Measurements from ENCODE around the gene CTPS2.
"Not testable (repeated sequence)": the region's sequence is repeated elsewhere in the genome, so short reads cannot be mapped to it uniquely, and the experiment has no call there.

CTPS2 gene

GRCh38 chrX:16715638-16716037, 3.2 kb upstream of the CTPS2 start:
- H4K8ac ChIP-seq (ENCODE audit: low read depth, low read length); H3K27me3 ChIP-seq (ENCODE audit: control insufficient read depth in 3 of 3, insufficient read depth in 3 of 3, low read depth in 1 of 3, low read length in 3 of 3); H3K18ac ChIP-seq (ENCODE audit: low read length); H3K36me3 ChIP-seq (replicated peaks in 1 of 2; ENCODE audit: control insufficient read depth in 2 of 2, insufficient read depth in 2 of 2, low read length in 2 of 2); H3K27ac ChIP-seq (replicated peaks; ENCODE audit: low read length); H3K4ac ChIP-seq (ENCODE audit: low read length); H4K91ac ChIP-seq (ENCODE audit: low read depth, low read length, poor library complexity); H2AFZ ChIP-seq (ENCODE audit: low read length); H3K14ac ChIP-seq (ENCODE audit: low read length); H2AK5ac ChIP-seq (ENCODE audit: low read depth, low read length); H3K9ac ChIP-seq (ENCODE audit: low read depth, low read length, poor library complexity); H2BK12ac ChIP-seq (ENCODE audit: low read length); H2BK15ac ChIP-seq (ENCODE audit: low read length); H3K79me1 ChIP-seq (ENCODE audit: low read depth, low read length); H2BK120ac ChIP-seq (ENCODE audit: low read depth, low read length); DNase-seq (ENCODE audit: low spot score); H3K4me1 ChIP-seq (ENCODE audit: control insufficient read depth in 2 of 2, insufficient read depth in 1 of 2, low read depth in 1 of 2, low read length in 2 of 2); H3K4me2 ChIP-seq (ENCODE audit: insufficient read depth, low read length, poor library complexity, severe bottlenecking); H2BK5ac ChIP-seq (ENCODE audit: low read length); H3K9me3 ChIP-seq (replicated peaks in 1 of 2; ENCODE audit: control insufficient read depth in 2 of 2, insufficient read depth in 1 of 2, low read depth in 1 of 2, low read length in 2 of 2); H3K4me3 ChIP-seq (ENCODE audit: low read length in 2 of 2); H3K23ac ChIP-seq (ENCODE audit: low read depth, low read length, poor library complexity): not testable (repeated sequence)
- WGBS, 2 donors (ENCODE audit: extremely low coverage in 2 of 2, insufficient read length in 2 of 2, insufficient replicate concordance in 1 of 2), result no CpG with 5 or more reads among the region's 6 CpGs

DNA sequence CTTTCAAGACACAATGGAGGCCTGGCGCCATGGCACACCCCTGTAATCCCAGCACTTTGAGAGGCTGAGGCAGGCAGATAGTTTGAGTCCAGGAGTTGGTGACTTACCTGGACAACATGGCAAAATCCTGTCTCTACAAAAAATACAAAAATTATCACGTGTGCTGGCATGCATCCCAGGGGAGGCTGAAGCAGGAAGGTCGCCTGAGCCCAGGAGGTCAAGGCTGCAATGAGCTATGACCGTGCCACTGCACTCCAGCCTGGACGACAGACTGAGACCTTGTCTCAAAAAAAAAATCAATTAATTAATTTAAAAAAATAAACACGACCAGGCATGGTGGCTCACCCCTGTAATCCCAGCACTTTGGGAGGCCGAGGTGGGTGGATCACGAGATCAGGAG, 2.0 kb upstream of the CTPS2 start:
- Histone ChIP-seq H3K79me1 (ENCODE audit: low read depth, low read length) (no peaks in the 10 kb centered on the region), H2BK5ac (ENCODE audit: low read length) (no peak overlapping the region), H3K9ac (ENCODE audit: low read depth, low read length, poor library complexity) (no peak overlapping the region), H3K18ac (ENCODE audit: low read length) (no peak overlapping the region), H4K8ac (ENCODE audit: low read depth, low read length) (no peak overlapping the region), H3K9me3 (replicated peaks in 1 of 2; ENCODE audit: control insufficient read depth in 2 of 2, insufficient read depth in 1 of 2, low read depth in 1 of 2, low read length in 2 of 2) (no peaks in the 10 kb centered on the region), H3K4ac (ENCODE audit: low read length) (no peak overlapping the region), H2AK5ac (ENCODE audit: low read depth, low read length) (no peak overlapping the region), H3K27me3 (ENCODE audit: control insufficient read depth in 3 of 3, insufficient read depth in 3 of 3, low read depth in 1 of 3, low read length in 3 of 3) (no peaks in the 10 kb centered on the region), H3K36me3 (replicated peaks in 1 of 2; ENCODE audit: control insufficient read depth in 2 of 2, insufficient read depth in 2 of 2, low read length in 2 of 2) (peaks cover 0 to 2% of the 10 kb centered on the region in 2 donors), H2BK12ac (ENCODE audit: low read length) (no peak overlapping the region), H2BK120ac (ENCODE audit: low read depth, low read length) (no peak overlapping the region), H3K4me3 (ENCODE audit: low read length in 2 of 2) (no peak overlapping the region), H3K14ac (ENCODE audit: low read length) (no peak overlapping the region), H2AFZ (ENCODE audit: low read length) (no peak overlapping the region), H4K91ac (ENCODE audit: low read depth, low read length, poor library complexity) (no peak overlapping the region), H3K4me1 (ENCODE audit: control insufficient read depth in 2 of 2, insufficient read depth in 1 of 2, low read depth in 1 of 2, low read length in 2 of 2) (peaks cover 0 to 3% of the 10 kb centered on the region in 2 donors), H3K27ac (replicated peaks; ENCODE audit: low read length) (no peak overlapping the region), H3K4me2 (ENCODE audit: insufficient read depth, low read length, poor library complexity, severe bottlenecking) (no peak overlapping the region), H2BK15ac (ENCODE audit: low read length) (no peak overlapping the region), H3K23ac (ENCODE audit: low read depth, low read length, poor library complexity) (no peak overlapping the region)
- DNase-seq (ENCODE audit: low spot score), result no peak
- no CpG with 5 or more reads among the region's 8 CpGs for WGBS, 2 donors (ENCODE audit: extremely low coverage in 2 of 2, insufficient read length in 2 of 2, insufficient replicate concordance in 1 of 2)

DNA sequence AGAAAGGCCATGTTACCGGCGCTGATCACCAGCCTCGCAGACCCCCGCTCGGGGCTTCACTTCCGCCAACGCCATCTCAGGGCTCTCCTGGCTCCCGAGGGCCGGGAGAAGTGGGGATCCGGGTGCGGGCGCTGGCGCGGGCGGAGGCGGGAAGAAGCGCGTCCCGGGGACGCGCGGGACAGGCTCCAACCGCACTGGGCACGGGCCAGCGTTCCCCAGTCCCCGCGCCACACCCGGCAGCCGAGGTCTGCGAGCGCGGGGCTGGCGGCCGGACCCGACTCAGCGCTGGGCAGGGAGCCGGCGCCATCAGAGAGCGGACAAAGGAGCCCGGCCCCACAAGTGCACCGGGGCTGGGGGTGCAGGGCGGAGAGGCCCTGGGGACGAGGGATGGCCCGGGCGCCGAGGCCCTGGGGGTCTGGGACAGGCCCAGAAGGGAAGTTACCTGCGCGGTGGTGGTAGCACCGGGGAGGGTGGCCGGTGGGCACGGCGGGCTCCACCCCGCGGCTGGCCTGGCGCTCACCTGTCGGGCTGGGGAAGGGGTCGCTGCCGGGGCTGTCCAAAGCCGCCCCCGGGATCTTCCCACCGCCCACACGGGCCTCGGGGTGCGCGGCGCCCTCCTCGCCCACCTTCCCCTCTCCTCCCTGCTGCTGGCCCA, 449 bp downstream of the CTPS2 start:
- Histone ChIP-seq H3K4ac (ENCODE audit: low read length) (no peak overlapping the region), H3K79me1 (ENCODE audit: low read depth, low read length) (no peaks in the 10 kb centered on the region), H2BK5ac (ENCODE audit: low read length) (peak overlapping the region; percentile 53), H4K91ac (ENCODE audit: low read depth, low read length, poor library complexity) (no peak overlapping the region), H3K27me3 (ENCODE audit: control insufficient read depth in 3 of 3, insufficient read depth in 3 of 3, low read depth in 1 of 3, low read length in 3 of 3) (no peaks in the 10 kb centered on the region), H2BK15ac (ENCODE audit: low read length) (no peak overlapping the region), H3K23ac (ENCODE audit: low read depth, low read length, poor library complexity) (peak overlapping the region; percentile 93), H2AFZ (ENCODE audit: low read length) (peak overlapping the region; percentile 96), H2BK12ac (ENCODE audit: low read length) (no peak overlapping the region), H3K18ac (ENCODE audit: low read length) (peak overlapping the region; percentile 91), H3K14ac (ENCODE audit: low read length) (no peak overlapping the region), H3K9me3 (replicated peaks in 1 of 2; ENCODE audit: control insufficient read depth in 2 of 2, insufficient read depth in 1 of 2, low read depth in 1 of 2, low read length in 2 of 2) (no peaks in the 10 kb centered on the region), H3K27ac (replicated peaks; ENCODE audit: low read length) (peak overlapping the region; percentile 46), H4K8ac (ENCODE audit: low read depth, low read length) (no peak overlapping the region), H3K36me3 (replicated peaks in 1 of 2; ENCODE audit: control insufficient read depth in 2 of 2, insufficient read depth in 2 of 2, low read length in 2 of 2) (peaks cover 0 to 18% of the 10 kb centered on the region in 2 donors), H3K4me2 (ENCODE audit: insufficient read depth, low read length, poor library complexity, severe bottlenecking) (peak overlapping the region; percentile 62), H3K4me1 (ENCODE audit: control insufficient read depth in 2 of 2, insufficient read depth in 1 of 2, low read depth in 1 of 2, low read length in 2 of 2) (peaks cover 0 to 3% of the 10 kb centered on the region in 2 donors), H2BK120ac (ENCODE audit: low read depth, low read length) (peak overlapping the region; percentile 47), H2AK5ac (ENCODE audit: low read depth, low read length) (no peak overlapping the region), H3K4me3 (ENCODE audit: low read length in 2 of 2) (peak overlapping the region; percentile 66 to 90), H3K9ac (ENCODE audit: low read depth, low read length, poor library complexity) (peak overlapping the region; percentile 81)
- DNase-seq (ENCODE audit: low spot score), result peak; percentile 6
- no CpG with 5 or more reads among the region's 67 CpGs for WGBS, 2 donors (ENCODE audit: extremely low coverage in 2 of 2, insufficient read length in 2 of 2, insufficient replicate concordance in 1 of 2)

DNA sequence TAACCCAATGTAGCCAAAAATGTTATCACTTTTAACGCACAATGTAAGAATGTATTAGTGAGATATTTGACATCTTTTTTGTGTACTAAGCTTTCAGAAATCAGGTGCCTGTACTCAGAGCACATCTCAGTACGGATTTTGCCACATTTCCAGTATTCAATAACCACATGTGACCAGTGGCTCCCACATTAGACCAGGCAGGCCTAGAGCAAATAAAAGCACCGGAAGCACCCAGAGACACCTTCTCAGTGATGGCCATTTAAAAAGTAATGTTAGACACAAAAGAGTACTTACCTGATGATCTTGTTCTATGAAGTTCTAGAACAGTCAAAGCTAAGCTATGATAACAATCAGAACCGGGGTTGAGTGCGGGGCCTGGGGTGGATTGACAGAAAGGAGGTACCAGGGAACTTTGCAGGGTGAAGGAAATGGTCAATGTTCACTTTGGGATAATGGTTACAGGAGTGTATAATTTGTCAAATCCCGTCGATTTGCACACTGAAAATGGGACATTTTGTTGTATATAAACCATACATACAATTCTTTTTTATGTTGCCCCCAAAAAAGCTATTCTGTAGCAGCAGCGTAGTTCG, 1.2 kb downstream of the CTPS2 start:
- H3K23ac ChIP-seq (ENCODE audit: low read depth, low read length, poor library complexity), result no peak overlapping the region
- no peak overlapping the region for H2AK5ac ChIP-seq (ENCODE audit: low read depth, low read length)
- DNase-seq (ENCODE audit: low spot score), result no peak

More for the DNA sequence above, 1.2 kb downstream of the CTPS2 start:
- no peak overlapping the region for H2BK5ac ChIP-seq (ENCODE audit: low read length)
- H3K14ac ChIP-seq (ENCODE audit: low read length), result no peak overlapping the region
- no peaks in the 10 kb centered on the region for H3K79me1 ChIP-seq (ENCODE audit: low read depth, low read length)
- no peak overlapping the region for H3K4ac ChIP-seq (ENCODE audit: low read length)
- no peak overlapping the region for H2BK15ac ChIP-seq (ENCODE audit: low read length)
- peaks cover 0 to 20% of the 10 kb centered on the region in 2 donors for H3K36me3 ChIP-seq (replicated peaks in 1 of 2; ENCODE audit: control insufficient read depth in 2 of 2, insufficient read depth in 2 of 2, low read length in 2 of 2)
- H2BK12ac ChIP-seq (ENCODE audit: low read length), result no peak overlapping the region
- H3K4me1 ChIP-seq (ENCODE audit: control insufficient read depth in 2 of 2, insufficient read depth in 1 of 2, low read depth in 1 of 2, low read length in 2 of 2), result peaks cover 0 to 3% of the 10 kb centered on the region in 2 donors
- H2AFZ ChIP-seq (ENCODE audit: low read length), result peak overlapping the region; percentile 96
- H4K91ac ChIP-seq (ENCODE audit: low read depth, low read length, poor library complexity), result no peak overlapping the region
- peak overlapping the region; percentile 62 for H3K4me2 ChIP-seq (ENCODE audit: insufficient read depth, low read length, poor library complexity, severe bottlenecking)
- no peak overlapping the region for H3K18ac ChIP-seq (ENCODE audit: low read length)
- peak overlapping the region; percentile 66 to 90 for H3K4me3 ChIP-seq (ENCODE audit: low read length in 2 of 2)
- no peak overlapping the region for H4K8ac ChIP-seq (ENCODE audit: low read depth, low read length)
- no CpG with 5 or more reads among the region's 9 CpGs for WGBS, 2 donors (ENCODE audit: extremely low coverage in 2 of 2, insufficient read length in 2 of 2, insufficient replicate concordance in 1 of 2)
- no peak overlapping the region for H3K27ac ChIP-seq (replicated peaks; ENCODE audit: low read length)
- no peaks in the 10 kb centered on the region for H3K27me3 ChIP-seq (ENCODE audit: control insufficient read depth in 3 of 3, insufficient read depth in 3 of 3, low read depth in 1 of 3, low read length in 3 of 3)
- no peak overlapping the region for H2BK120ac ChIP-seq (ENCODE audit: low read depth, low read length)
- no peaks in the 10 kb centered on the region for H3K9me3 ChIP-seq (replicated peaks in 1 of 2; ENCODE audit: control insufficient read depth in 2 of 2, insufficient read depth in 1 of 2, low read depth in 1 of 2, low read length in 2 of 2)
- no peak overlapping the region for H3K9ac ChIP-seq (ENCODE audit: low read depth, low read length, poor library complexity)

Data from neuronal stem cell (in vitro differentiated cells).